NT2/D1 (cell line): ENCODE measurements around the gene PPP6R3.

ENCODE experiments used
- DNase-seq: peaks from one replicate; pipeline ENCODE4 v3.0.0-alpha.2; 2011; ENCODE audit warnings: low read depth, low spot score
- H3K27me3 ChIP-seq: 2 replicates; pipeline ENCODE4 v1.6.0; 2011; ENCODE audit warnings: mild to moderate bottlenecking; ENCODE audit not compliant: insufficient read length, insufficient read depth
- H3K36me3 ChIP-seq: 2 replicates; pipeline ENCODE4 v1.6.1; 2011; ENCODE audit warnings: mild to moderate bottlenecking, low read length, mixed read lengths; ENCODE audit not compliant: insufficient read depth, insufficient read length
- H3K4me1 ChIP-seq: 2 replicates; pipeline ENCODE4 v1.5.1; 2011; ENCODE audit not compliant: insufficient read depth, insufficient read length
- H3K4me3 ChIP-seq: 2 replicates; pipeline ENCODE4 v1.5.1; 2011; ENCODE audit warnings: low read depth; ENCODE audit not compliant: insufficient read length
- H3K9ac ChIP-seq: 2 replicates; pipeline ENCODE4 v1.6.0; 2011; ENCODE audit warnings: low read depth; ENCODE audit not compliant: insufficient read length
- H3K9me3 ChIP-seq: 2 replicates; pipeline ENCODE4 v1.5.1; 2011; ENCODE audit warnings: mild to moderate bottlenecking, low read length; ENCODE audit not compliant: insufficient read depth
- SUZ12 ChIP-seq: IDR thresholded peaks from 2 replicates; pipeline ENCODE4 v1.6.1; 2011; ENCODE audit not compliant: insufficient read length, insufficient read depth; ENCODE audit errors: extremely low read depth
- YY1 ChIP-seq: IDR thresholded peaks from 2 replicates; pipeline ENCODE4 v1.6.1; 2011; ENCODE audit not compliant: insufficient read length, insufficient read depth
- ZNF274 ChIP-seq: IDR thresholded peaks from 2 replicates; pipeline ENCODE4 v1.6.1; 2011; ENCODE audit warnings: mild to moderate bottlenecking, low read depth, low read length

Gene PPP6R3

DNA sequence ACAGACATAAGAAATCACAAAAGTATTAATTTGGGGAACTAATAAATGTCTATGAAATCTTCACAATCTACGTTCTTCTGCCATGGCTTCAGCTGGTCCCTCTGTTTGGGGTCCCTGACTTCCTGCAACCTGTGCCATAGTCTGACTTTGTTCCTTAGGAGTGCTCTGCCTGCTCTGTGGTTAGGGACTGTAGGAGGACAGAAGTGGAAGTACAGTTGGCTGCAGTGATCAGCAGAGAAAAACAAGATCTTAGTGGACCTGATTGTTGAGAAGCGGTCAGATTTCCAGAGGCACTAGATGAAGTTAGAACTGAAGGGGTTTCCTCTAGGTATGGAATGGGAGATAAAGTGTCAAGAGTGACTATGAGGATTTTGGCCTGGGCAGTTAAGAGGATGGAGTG is 80.6 kb downstream of the PPP6R3 start:
- Histone ChIP-seq H3K27me3 (no peaks in the 10 kb centered on the region), H3K4me3 (no peak overlapping the region), H3K36me3 (peaks cover 70% of the 10 kb centered on the region), H3K9ac (no peak overlapping the region), H3K4me1 (peaks cover 5% of the 10 kb centered on the region), H3K9me3 (peaks cover 7% of the 10 kb centered on the region; the same call in 1 of the 2 replicates)
- no peak for TF ChIP-seq YY1
- TF ChIP-seq ZNF274, result no peak
- no peak for TF ChIP-seq SUZ12
- no peak for DNase-seq

DNA sequence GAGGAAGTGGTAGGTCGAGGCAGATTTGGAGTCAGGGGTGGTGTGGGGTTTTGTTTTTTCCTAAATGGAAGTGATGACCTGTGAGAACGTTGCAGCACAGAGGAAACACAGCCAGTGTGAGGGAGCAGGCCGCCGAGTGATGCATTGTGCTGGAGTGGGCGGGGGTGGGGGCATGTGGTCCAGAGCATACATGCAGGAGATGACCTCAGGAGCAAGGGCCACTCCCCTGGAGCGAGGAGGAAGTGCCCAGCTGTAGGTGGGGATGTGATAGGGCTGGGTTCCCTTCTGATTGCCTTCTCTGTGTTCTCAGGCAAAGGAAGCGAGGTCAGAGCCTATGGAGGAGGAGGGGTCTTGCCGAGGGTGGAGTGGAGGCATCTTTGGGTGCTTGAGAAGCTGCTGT is 81.4 kb downstream of the PPP6R3 start:
- peaks cover 7% of the 10 kb centered on the region; the same call in 1 of the 2 replicates for H3K9me3 ChIP-seq
- DNase-seq, result no peak
- peaks cover 78% of the 10 kb centered on the region for H3K36me3 ChIP-seq
- no peak overlapping the region for H3K4me3 ChIP-seq
- H3K4me1 ChIP-seq, result peaks cover 5% of the 10 kb centered on the region
- no peak overlapping the region for H3K9ac ChIP-seq
- H3K27me3 ChIP-seq, result no peaks in the 10 kb centered on the region
- no peak for TF ChIP-seq YY1
- no peak for TF ChIP-seq ZNF274
- no peak for TF ChIP-seq SUZ12

DNA sequence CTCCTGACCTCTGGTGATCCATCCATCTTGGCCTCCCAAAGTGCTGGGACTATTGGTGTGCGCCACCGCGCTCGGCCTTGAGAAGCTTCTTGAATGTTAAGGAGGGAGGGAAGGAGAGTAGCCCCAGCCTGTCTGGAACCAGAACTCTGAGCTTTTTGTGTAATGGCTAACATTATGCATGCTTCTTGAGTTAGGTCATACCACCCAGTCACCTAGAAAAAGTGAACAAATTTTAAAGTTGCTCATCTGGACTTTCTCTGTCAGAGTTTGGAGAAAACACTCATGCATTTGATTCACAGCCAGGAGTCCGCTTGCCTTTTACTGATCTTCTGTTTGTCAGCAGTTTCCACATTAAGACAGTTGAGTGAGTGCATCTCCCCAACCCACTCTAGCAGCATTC is 82.1 kb downstream of the PPP6R3 start:
- no peak for DNase-seq

DNA sequence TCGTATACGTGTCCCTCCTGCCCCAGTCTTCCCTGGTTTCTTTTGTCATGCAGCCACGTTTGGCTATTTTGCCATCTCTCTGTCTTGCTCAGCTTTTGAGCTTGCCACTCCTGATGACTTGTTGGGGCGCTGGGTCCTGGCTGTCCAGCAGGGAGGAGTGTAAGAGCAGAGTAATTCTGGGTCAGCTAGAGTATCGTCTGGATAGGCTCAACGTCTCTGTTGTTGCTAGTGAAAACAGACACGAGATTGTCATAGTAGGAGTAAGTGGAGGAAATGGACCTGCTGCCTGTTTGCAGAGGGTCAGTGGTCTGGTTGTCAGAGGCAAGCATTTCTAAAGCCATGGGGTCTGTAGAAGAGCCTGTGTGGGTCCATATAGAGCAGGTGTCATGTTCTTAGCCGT is 83.0 kb downstream of the PPP6R3 start:
- Histone ChIP-seq H3K27me3 (no peaks in the 10 kb centered on the region), H3K9ac (no peak overlapping the region), H3K9me3 (peaks cover 7% of the 10 kb centered on the region; the same call in 1 of the 2 replicates), H3K4me1 (peaks cover 5% of the 10 kb centered on the region), H3K4me3 (no peak overlapping the region), H3K36me3 (peaks cover 79% of the 10 kb centered on the region)
- no peak for DNase-seq
- TF ChIP-seq YY1 (no peak), ZNF274 (no peak)

More for the DNA sequence above, 82.1 kb downstream of the PPP6R3 start:
- Histone ChIP-seq H3K9me3 (peaks cover 7% of the 10 kb centered on the region; the same call in 1 of the 2 replicates), H3K27me3 (no peaks in the 10 kb centered on the region), H3K36me3 (peaks cover 80% of the 10 kb centered on the region), H3K4me1 (peaks cover 5% of the 10 kb centered on the region), H3K9ac (no peak overlapping the region), H3K4me3 (no peak overlapping the region)
- TF ChIP-seq SUZ12 (no peak), YY1 (no peak), ZNF274 (no peak)

DNA sequence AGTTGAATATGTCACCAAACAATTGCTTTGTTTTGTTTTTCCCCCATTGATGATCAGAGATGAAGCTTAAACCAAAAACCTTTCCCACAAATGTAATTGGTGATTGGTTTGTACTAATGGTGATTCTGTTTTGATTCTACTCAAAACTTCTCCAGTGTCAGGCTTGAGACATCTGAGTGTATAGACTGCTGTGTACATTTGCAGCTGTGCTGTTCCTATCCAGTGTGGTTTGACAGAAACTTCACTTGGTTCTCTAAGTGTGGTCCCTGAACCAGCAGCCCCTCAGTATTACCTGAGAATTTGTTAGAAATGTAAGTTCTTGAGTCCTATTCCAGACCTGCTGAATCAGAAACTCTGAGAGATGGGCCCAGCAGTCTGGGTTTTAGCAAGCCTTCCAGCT is 84.8 kb downstream of the PPP6R3 start:
- DNase-seq, result no peak
- H3K36me3 ChIP-seq, result peaks cover 76% of the 10 kb centered on the region
- H3K4me1 ChIP-seq, result peaks cover 5% of the 10 kb centered on the region

DNA sequence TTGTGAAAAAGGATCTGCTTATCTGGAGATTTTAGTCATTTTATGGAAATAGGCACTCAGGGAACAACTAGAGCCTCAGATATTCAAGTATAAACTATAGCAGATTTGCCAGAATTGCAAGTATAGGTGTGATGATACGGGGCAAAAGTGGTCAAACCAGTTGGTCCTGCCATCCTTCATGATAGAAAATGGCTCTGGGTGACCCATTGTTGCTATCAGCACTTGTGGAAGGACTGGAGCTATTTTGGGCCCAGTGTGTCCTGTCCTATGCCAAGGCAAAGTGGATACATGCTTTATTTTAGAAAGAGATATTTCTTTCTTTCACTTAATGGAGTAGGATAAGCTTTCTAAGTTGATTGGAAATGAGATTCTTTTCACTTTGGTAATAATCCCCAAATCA is 85.2 kb downstream of the PPP6R3 start:
- Histone ChIP-seq H3K27me3 (no peaks in the 10 kb centered on the region), H3K4me1 (peaks cover 5% of the 10 kb centered on the region), H3K9ac (no peak overlapping the region), H3K36me3 (peaks cover 76% of the 10 kb centered on the region), H3K9me3 (no peaks in the 10 kb centered on the region), H3K4me3 (no peak overlapping the region)
- DNase-seq, result no peak
- TF ChIP-seq SUZ12, result no peak
- no peak for TF ChIP-seq YY1
- TF ChIP-seq ZNF274, result no peak

More for the DNA sequence above, 84.8 kb downstream of the PPP6R3 start:
- H3K4me3 ChIP-seq, result no peak overlapping the region
- H3K9me3 ChIP-seq, result no peaks in the 10 kb centered on the region
- no peak overlapping the region for H3K9ac ChIP-seq
- TF ChIP-seq ZNF274 (no peak), SUZ12 (no peak), YY1 (no peak)
- no peaks in the 10 kb centered on the region for H3K27me3 ChIP-seq

DNA sequence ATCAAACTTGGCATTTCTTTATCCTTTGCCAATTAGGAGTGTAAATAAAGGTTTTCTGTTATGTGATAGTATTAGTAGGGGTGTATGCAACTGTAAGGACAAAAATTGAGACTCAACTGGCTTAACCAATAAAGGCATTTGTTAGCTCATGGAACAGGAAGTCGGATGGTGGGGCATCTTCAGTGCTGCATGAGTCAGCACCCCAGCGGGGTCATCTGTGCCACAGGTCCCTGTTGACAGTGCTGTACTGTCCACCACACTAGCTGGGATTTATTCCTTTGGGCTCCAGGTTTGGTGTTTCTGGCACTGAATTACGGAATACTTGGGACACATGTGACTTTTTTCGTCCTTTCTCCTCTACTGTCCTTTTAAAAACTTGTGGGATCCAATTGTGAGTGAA is 86.0 kb downstream of the PPP6R3 start:
- DNase-seq, result no peak
- H3K36me3 ChIP-seq, result peaks cover 71% of the 10 kb centered on the region
- TF ChIP-seq SUZ12 (no peak), YY1 (no peak), ZNF274 (no peak)

DNA sequence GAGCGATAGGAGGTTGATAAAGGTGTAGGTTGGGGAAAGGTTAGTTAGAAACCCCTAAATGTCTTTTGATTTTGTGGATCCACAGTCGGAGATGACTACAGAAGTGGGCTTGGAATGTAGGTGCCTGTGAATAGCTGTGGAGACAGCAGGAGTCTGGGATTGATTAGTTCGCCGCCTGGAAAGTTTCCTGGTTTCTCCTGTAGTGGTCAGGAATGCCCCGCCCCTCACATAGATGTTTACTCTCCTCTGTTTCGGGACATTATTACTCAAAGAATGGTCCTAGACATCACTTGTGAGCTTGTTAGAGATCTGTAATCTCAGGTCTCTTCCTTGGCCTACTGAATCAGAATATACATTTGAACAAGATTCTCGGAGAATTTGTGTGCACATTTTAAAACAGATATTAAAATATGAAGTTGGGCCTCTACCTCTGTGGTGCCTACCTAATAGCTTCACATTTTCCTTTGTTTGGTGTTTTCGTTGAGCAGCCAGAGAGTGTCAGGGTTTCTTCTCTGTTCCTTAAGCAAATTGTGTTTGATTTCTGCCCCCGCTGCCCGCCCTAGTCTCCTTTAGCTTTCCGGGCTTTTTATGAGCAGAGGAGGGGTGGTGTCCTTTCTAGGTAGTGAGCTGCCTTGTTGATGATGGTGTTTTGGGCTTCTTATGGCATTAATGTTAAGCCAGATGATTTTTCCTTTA is 89.4 kb downstream of the PPP6R3 start:
- H3K27me3 ChIP-seq, result no peaks in the 10 kb centered on the region
- no peaks in the 10 kb centered on the region for H3K4me1 ChIP-seq
- H3K36me3 ChIP-seq, result peaks cover 78% of the 10 kb centered on the region
- H3K9ac ChIP-seq, result no peak overlapping the region
- DNase-seq, result no peak
- H3K9me3 ChIP-seq, result no peaks in the 10 kb centered on the region
- H3K4me3 ChIP-seq, result no peak overlapping the region
- TF ChIP-seq SUZ12, result no peak

More for the DNA sequence above, 86.0 kb downstream of the PPP6R3 start:
- H3K27me3 ChIP-seq, result no peaks in the 10 kb centered on the region
- H3K9me3 ChIP-seq, result no peaks in the 10 kb centered on the region
- peaks cover 2% of the 10 kb centered on the region for H3K4me1 ChIP-seq
- no peak overlapping the region for H3K9ac ChIP-seq
- H3K4me3 ChIP-seq, result no peak overlapping the region
